Astrocyte (in vitro differentiated cells and primary cell): Measurements from ENCODE around the gene ZEB2.

ENCODE experiments used
- CTCF ChIP-seq: IDR thresholded peaks from 2 replicates; pipeline ENCODE4 v1.5.1; 2011; ENCODE audit warnings: low read depth, mild to moderate bottlenecking, inconsistent platforms, low read length, moderate library complexity; ENCODE audit not compliant: insufficient read depth
- EZH2 ChIP-seq: IDR thresholded peaks from 2 replicates; pipeline ENCODE4 v1.6.1; 2012; ENCODE audit warnings: mild to moderate bottlenecking, low read length, inconsistent platforms; ENCODE audit not compliant: insufficient read depth

DNA sequence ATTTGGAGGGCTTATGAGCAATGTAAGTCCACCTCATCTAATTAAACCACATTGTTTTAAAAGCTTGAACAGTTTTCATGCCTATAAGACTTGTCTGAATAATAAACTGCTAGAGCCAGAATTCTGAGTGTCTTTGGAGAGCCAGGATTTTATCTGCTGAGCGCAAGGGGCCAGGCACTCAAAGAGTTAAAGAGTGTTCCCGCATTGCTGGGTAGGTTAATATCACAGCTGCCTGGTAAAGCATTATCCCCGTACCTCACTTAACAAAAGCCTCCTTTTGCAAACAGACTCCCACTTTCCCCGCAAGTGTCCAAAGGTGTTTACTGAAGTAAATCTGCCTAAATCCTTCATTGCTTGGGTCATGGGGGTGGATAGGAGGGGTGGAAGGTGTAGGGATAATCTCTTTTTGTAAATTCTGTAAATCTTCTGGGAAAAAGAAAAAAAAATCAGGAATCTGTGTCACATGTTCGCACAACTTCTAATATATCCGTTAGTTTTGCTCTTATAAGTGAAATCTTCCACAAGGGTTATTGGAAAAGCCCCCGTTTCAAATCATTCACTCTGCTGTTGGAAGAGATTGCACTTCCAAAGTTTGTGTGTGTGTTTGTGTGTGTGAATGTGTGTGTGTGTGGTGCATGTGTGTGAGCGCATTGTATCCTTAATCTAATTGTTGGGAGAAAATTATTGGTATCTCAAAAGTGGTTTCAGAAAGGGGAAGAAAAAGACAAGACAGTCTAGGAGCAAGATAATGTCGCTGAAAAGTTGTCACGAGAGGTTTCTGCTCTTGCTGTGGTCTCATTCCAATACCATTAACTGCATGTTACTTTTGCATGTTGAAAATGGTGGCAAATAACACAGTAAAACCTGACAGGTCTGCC is 10.7 kb downstream of the ZEB2 start:
- TF ChIP-seq CTCF (no peak), EZH2 (no peak)
